Stimulated activated CD4-positive, alpha-beta T cell treated with anti-CD3 and anti-CD28 coated beads, TNF-alpha, amount 100 ng/mL, for 48 hours (primary cell): ENCODE measurements around the gene COX7B.
"Not testable (repeated sequence)": the region's sequence is repeated elsewhere in the genome, so short reads cannot be mapped to it uniquely, and the experiment has no call there.

Source experiments
- DNase-seq, 3 donors: peaks; one replicate each; pipeline ENCODE4 v3.0.0-alpha.2; 2020; ENCODE audit warnings: low read depth in 3 of 3

Gene COX7B

DNA sequence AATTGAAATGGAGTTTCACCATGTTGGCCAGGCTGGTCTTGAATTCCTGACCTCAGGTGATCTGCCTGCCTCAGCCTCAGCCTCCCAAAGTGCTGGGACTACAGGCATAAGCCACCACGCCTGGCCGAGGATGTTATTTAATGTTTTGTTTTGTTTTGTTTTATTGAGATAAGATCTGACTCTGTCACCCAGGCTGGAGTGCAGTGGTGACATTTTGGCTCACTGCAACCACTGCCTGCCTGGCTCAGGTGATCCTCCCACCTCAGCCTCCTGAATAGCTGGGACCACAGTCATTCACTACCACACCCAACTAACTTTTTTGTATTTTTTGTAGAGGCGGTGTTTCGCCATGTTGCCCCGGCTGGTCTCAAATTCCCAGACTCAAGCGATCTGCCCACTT, 45.8 kb downstream of the COX7B start:
- not testable (repeated sequence) for DNase-seq

DNA sequence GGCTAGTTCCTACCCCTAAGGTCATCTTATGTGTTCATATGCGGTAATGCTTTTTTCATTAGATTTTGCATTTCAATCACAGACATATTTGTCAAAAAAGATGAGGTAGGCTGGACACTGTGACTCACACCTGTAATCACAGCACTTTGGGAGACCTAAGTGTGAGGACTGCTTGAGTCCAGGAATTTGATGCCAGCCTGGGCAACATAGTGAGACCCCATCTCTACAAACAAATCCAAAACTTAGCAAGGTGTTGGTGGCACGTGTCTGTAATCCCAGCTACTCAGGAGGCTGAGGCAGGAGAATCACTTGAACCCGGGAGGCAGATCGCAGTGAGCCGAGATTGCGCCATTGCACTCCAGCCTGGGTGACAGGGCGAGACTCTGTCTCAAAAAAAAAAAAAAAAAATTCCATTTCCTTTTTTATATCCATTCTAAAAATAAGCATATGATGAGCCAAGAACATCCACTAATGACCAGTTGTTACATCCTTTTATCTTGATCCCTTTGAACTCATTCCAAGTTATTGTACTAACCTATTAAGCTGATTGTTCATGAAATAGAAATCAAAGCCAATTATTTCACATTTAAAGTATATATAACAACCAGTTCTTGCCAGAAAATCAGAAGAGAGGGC, 46.8 kb downstream of the COX7B start:
- DNase-seq = no peak

DNA sequence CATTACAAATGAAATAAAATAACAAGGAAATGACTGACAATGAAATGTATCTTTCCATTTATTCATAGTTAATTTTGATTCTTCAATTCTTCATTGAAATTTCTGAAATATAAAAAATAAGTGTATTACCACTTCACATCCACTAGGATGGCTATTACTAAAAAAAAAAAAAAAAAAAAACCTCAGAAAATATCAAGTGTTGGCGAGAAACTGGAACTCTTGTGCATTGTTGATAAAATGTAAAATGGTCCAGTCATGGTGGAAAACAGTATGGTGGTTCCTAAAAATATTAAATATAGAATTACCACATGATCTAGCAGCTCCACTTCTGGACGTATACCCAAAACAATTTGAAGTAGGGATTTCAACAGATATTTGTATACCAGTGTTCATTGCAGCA, 47.3 kb downstream of the COX7B start:
- DNase-seq = no peak

DNA sequence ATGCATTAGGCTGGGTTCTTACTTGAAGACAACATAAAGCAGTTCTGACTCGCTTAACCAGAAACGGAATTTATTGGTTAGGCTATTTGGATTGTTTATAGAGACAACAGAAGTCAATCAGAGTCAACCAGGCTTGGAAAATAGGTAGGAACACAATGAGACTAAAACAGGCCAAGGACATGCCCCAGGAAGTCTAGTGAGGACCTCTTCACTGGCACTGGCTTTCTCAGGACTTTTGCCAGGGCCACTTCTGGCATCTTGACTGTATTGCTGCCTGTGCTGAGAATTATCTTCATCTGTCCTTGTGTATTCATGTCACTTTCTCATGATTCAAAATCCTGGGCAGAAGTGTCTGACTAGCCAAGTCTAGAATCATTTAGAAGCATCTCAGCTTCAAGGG, 50.6 kb downstream of the COX7B start:
- no peak for DNase-seq

DNA sequence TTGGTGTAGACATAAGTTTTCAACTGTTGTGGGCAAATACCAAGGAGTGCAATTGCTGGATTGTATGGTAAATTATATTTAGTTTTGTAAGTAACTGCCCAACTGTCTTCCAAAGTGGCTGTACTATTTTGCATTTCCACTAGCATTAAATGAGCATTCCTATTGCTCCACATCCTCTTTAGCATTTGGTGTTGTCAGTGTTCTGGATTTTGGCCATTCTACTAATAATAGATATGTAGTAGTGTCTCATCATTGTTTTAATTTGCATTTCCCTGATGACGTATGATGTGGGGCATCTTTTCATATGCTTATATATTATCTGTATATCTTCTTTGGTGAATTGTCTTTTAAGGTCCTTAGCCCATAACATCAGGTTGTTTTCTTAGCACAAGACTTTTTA, 52.9 kb downstream of the COX7B start:
- DNase-seq = no peak

DNA sequence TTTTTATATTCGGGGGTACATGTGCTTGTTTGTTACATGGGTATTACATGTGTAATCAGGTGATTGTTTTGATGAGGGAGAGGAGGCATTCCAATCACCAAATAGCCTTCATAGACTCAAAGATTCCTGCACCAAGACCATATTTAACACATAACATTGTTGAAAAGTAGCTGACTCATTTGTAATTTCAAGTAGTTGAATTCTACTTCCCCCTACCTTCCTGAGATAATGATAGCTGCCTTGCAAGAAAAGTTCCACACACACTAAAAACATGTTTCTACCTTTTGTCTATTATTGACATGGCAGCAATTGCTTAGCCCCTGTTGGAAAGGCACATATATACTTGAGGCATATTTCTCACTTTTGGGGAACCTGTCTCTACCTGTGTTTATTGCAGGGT, 54.0 kb downstream of the COX7B start:
- DNase-seq = no peak

DNA sequence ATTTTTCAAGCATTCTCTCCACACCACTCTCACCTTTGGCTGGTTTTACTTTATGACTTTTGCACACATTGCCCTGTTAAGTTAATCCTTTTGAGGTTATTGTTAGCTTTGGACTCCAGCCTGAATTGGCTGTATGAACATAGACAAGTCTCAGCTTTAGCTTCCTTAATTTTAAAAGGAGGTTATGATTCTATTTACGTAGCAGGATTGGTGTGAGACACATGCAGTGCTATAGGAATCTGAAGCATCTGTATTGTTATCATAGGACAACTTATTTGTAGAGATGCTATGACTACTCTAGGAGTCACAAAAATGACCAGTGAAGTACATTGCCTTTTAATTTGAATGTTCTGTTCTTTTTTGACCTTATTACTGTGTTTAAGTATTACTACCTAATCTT, 54.4 kb downstream of the COX7B start:
- DNase-seq = no peak
